ENCODE results near the gene RAB21.
"Not testable (repeated sequence)": the region's sequence is repeated elsewhere in the genome, so short reads cannot be mapped to it uniquely, and the experiment has no call there.

Gene RAB21

GRCh38 chr12:71749666-71750065 is 5.0 kb upstream of the RAB21 start:
- DNase-seq (ENCODE audit: low read depth in 2 of 2, low spot score in 1 of 2), result no peak

GRCh38 chr12:71752891-71753290 is 1.8 kb upstream of the RAB21 start:
- DNase-seq (ENCODE audit: low read depth in 2 of 2, low spot score in 1 of 2), result no peak

GRCh38 chr12:71755146-71755892 is 656 bp downstream of the RAB21 start:
- peak; percentile 19 to 36 for DNase-seq (ENCODE audit: low read depth in 2 of 2, low spot score in 1 of 2)

- no peak for DNase-seq (ENCODE audit: low read depth in 2 of 2, low spot score in 1 of 2)
Measured at GRCh38 chr12:71756054-71756690, 1.5 kb downstream of the RAB21 start.

GRCh38 chr12:71759941-71760340 is 5.3 kb downstream of the RAB21 start:
- DNase-seq (ENCODE audit: low read depth in 2 of 2, low spot score in 1 of 2), result no peak

DNA sequence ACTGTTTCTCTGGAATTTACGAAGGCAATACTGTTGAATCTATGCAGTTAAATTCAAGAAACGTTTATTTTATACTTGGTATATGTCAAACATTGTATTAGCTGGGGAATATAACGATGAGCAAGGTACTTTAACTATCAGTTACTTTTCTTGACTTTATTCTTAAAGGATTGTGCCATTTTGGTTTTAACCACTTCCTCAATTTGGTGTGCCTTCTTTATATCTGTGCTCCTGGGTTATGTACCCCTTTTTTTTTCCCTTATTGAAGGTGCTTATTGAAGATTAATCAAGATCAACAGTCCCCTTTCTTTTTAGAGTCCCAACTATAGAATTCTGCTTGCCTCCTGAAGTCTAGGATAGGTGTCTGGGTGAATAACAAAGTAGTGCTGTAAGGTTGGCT is 5.8 kb downstream of the RAB21 start:
- DNase-seq (ENCODE audit: low read depth in 2 of 2, low spot score in 1 of 2), result no peak

DNA sequence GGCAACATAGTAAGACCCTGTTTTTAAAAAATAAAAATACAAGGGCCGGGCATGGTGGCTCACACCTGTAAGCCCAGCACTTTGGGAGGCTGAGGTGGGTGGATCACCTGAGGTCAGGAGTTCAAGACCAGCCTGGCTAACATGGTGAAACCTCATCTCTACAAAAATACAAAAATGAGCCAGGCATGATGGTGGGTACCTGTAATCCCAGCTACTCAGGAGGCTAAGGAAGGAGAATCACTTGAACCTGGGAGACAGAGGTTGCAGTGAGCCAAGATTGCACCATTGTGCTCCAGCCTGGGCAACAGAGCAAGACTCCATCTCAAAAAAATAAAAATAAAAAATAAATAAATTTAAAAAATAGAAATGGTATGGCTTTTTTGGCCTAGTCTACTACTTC is 6.7 kb downstream of the RAB21 start:
- not testable (repeated sequence) for DNase-seq (ENCODE audit: low read depth in 2 of 2, low spot score in 1 of 2)

DNA sequence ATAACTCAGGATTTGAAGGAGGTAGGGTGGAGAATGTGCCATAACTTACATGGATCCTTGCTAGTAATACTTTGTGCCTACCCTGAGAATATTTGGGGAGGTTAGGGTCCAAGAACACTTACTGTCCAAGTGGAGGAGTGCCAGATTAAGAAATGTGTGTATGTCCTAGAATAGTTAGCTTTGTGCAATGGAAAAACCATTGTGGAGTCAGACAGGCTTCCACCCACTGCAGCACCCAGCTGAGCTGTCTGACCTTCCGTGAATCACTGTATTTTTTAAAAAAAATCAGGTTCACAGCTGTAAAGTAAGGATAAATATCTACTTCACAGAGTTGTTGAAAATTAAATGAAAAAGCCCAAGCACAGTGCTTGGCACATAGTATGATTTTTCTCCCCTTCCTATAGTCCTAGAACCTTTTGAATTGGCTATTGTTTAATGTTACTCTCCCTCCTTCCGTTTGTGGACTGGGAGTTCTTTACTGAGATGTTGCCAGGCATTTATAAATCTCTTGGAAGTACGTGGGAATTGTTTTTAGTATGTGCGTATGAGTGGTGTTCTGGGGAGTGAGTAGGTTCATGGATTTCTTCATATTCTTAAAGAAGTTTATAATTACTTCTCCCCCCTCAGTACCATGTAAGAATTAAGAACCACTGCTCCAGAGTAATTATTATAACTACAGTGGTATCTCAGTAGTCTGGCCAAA is 9.2 kb downstream of the RAB21 start:
- no peak for DNase-seq (ENCODE audit: low read depth in 2 of 2, low spot score in 1 of 2)

DNA sequence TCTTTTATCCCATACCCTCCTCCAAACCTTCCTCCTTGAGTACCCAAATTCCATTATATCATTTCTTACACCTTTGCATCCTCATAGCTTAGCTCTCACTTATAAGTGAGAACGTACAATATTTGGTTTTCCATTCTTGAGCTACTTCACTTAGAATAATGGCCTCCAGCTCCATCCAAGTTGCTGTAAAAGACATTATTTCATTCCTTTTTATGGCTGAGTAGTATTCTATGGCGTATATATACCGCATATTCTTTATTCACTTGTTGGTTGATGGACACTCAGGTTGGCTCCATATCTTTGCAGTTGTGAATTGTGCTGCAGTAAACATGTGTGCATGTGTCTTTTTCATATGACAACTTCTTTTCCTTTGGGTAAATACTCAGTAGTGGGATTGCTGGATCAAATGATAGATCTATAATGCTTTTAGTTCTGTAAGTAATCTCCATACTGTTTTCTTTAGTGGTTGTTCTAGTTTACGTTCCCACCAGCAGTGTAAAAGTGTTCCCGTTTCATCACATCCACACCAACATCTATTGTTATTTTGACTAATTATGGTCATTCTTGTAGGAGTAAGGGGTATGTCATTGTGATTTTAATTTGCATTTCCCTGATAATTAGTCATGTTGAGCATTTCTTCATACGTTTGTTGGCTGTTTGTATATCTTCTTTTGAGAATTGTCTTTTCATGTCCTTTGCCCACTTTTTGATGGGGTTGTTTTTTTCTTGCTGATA is 10.1 kb downstream of the RAB21 start:
- DNase-seq (ENCODE audit: low read depth in 2 of 2, low spot score in 1 of 2), result no peak

GRCh38 chr12:71766202-71766601 is 11.5 kb downstream of the RAB21 start:
- no peak for DNase-seq (ENCODE audit: low read depth in 2 of 2, low spot score in 1 of 2)

- no peak for DNase-seq (ENCODE audit: low read depth in 2 of 2, low spot score in 1 of 2)
Measured at GRCh38 chr12:71767183-71767582, 12.5 kb downstream of the RAB21 start.

DNA sequence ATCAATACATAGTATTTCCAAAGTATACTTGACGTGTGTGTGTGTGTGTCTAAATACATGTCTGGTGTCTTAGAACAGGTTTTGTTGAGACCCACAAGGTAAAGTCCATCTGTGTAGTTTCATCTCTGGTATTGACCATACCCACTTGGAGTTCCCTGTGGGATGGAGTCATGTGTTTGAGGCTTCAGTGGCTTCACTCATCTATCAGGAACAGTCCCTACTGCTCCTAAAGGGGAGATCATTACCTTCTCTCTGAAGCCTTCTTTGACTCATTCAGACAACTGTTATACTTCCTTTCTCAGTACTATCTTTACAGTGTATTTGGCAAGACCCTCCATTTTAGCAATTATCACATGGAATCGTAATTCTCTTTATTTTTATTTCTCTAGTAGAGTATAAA is 14.2 kb downstream of the RAB21 start:
- no peak for DNase-seq (ENCODE audit: low read depth in 2 of 2, low spot score in 1 of 2)

DNA sequence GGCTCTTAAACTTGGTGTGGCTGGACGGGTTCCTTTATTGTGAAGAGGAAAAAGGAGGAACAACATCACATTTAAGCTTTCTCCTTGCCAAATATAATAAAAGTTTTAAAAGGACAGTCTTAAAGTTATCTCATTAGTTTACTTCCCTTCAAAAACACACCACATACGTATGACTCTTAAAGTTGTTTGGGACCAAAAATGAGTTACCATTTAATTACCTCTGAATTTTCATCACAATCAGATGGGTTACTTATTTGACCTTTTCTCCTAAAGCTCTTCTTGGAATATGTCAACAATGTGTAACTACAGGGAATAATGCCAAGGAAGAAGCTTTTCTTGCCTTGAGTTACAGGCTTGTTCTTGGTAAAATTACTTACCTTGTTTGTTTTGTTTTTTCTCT is 16.4 kb downstream of the RAB21 start:
- DNase-seq (ENCODE audit: low read depth in 2 of 2, low spot score in 1 of 2), result no peak

- no peak for DNase-seq (ENCODE audit: low read depth in 2 of 2, low spot score in 1 of 2)
Measured at GRCh38 chr12:71772735-71773134, 18.1 kb downstream of the RAB21 start.

DNA sequence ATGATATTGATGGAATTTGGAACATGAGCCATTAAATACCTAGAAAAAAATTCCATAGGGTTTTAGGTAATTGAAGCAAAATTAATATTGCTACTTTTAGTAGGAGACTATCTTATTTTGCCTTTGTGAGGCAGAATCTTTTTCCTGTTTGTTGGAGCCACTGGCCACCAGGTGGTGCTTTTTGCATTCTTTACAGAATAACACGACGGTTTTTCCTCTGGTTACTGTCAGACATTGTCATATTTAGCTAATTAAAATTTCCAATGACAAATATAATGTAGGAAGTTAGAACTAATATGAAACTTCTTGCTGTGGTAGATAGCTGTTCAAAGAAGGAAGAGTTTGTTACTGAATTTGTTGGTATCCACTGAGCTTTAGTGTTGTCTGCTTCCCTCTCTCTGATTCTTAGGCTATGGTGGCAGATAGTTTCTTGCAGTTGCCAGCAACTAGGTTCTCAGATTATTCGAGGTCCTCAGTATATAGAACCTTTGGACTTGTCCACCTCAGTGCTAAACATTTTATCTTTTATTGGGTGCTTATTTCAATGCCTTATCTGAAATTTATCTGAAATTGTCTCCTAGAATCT is 25.7 kb downstream of the RAB21 start:
- DNase-seq (ENCODE audit: low read depth in 2 of 2, low spot score in 1 of 2), result no peak

DNA sequence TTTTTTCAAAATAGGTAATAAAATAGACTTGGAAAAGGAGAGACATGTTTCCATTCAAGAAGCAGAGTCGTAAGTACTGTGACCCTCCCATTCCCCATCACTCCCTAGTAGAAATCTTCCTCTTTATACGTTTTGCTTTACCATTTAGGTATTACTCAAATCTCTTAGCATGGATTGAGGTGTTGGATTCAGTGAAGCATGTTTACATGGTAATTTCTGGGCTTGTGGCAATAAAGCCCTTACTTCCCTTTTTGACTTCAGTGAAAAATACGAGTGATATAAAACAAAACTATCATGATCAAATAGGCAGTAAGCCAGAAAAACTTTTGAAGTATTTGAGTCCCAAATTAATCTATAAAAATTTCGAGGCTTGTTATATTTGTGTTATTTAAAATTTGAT is 27.4 kb downstream of the RAB21 start:
- DNase-seq (ENCODE audit: low read depth in 2 of 2, low spot score in 1 of 2), result no peak

- no peak for DNase-seq (ENCODE audit: low read depth in 2 of 2, low spot score in 1 of 2)
Measured at GRCh38 chr12:71786829-71787228, 32.2 kb downstream of the RAB21 start.

DNA sequence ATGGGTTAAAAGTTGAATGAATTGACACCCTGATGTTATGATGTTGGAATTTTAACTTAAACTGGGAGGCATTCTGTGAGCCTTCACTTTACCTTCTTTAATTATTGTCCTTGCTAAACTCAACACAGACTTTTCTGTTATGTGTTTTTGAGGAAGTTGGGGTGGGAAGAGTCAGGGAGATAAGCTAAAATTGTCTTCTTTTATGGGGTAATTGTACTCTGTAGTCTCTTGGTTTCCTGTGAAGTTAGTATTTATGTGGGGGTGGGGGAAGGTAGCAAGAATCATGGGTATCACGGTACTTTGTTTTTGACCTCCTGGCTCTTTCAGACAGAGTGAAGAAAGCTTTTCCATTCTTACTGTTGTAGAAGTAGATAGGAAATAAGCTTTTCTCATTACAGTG is 32.9 kb downstream of the RAB21 start:
- DNase-seq (ENCODE audit: low read depth in 2 of 2, low spot score in 1 of 2), result no peak

GRCh38 chr12:71790331-71790730 is 35.7 kb downstream of the RAB21 start:
- no peak for DNase-seq (ENCODE audit: low read depth in 2 of 2, low spot score in 1 of 2)

GRCh38 chr12:71791473-71792150 is 36.9 kb downstream of the RAB21 start:
- no peak for DNase-seq (ENCODE audit: low read depth in 2 of 2, low spot score in 1 of 2)

DNA sequence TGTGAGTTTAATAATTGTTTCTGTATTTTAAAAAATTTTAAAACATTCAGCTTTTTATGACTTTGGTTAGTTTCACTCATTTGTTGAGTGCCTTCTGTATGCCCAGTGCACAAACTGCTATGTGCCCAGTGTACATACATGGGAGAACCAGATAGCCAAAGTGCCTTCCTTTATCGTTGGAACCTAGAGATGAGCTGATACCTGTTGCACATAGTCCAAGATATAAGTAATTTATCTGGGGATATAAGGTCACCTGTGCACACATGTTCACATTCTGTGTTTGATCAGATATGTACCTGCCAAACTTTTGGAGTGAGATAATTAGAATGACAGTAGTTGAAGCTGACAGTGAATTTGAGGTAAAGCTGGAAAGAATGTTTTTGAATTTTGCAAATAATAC is 37.9 kb downstream of the RAB21 start:
- no peak for DNase-seq (ENCODE audit: low read depth in 2 of 2, low spot score in 1 of 2)

Measured in stimulated activated CD8-positive, alpha-beta memory T cell treated with anti-CD3 and anti-CD28 coated beads, Interleukin-4, amount 100 ng/mL, for 4 hours (primary cell).